K562 (cell line): Measurements from ENCODE around the gene WDR49. TPM values are rescaled to one million over a fixed set of nuclear protein-coding genes. Genes with fewer than 3 reads are reported as not detected.

Experiments
- ATAC-seq: fragments of 200-7000 bp; cut with Tn5 transposase; 3 replicates; pipeline ENCODE4 v1.9.1; 2020; ENCODE audit warnings: moderate library complexity
- BruUV-seq: library from RNA; stranded (reverse); fragments of 400-500 nt; replicated peaks from 2 replicates; lab custom pipeline; 2021; lab: Mats Ljungman, UMichigan
- CTCF ChIA-PET: fragments of 300-600 bp; formaldehyde crosslinking; extraction: SDS; loops from one replicate; lab custom pipeline; 2021; ENCODE audit warnings: low intra/inter-chr PET ratio; lab: Yijun Ruan, JAX
- POLR2A ChIA-PET: fragments of 300-600, 350-650 bp; sonication (Branson Sonifier 250); formaldehyde crosslinking; extraction: SDS; loops from one replicate; lab custom pipeline; 2021; ENCODE audit warnings: antibody characterized with exemption, inconsistent platforms; lab: Yijun Ruan, JAX
- DNase-seq, 4 experiments: peaks; one replicate each; pipeline versions ENCODE4 v3.0.0 to v3.0.0-alpha.2; 2011 to 2018; ENCODE audit warnings: low spot score in 3 of 4, mixed read lengths in 3 of 4; ENCODE audit errors: extremely low read depth in 1 of 4
- FAIRE-seq: peaks from 2 replicates; lab custom pipeline; 2011; peaks lifted over from hg19 to GRCh38; lab: Jason Lieb, UNC
- H2AFZ ChIP-seq: 2 replicates; pipeline ENCODE4 v1.6.0; 2011; ENCODE audit warnings: low read depth, low read length, control low read depth, inconsistent platforms
- H3K27ac ChIP-seq: fragments of 200-600 bp; 3 replicates; pipeline ENCODE4 v1.8.0; 2011; ENCODE audit warnings: low read depth, mild to moderate bottlenecking, control low read depth, inconsistent platforms, low read length, moderate library complexity, mixed read lengths; ENCODE audit errors: extremely low read depth
- H3K27me3 ChIP-seq, 2 experiments: fragments of 300-600 bp in 1 of 2; 2 replicates in 1 of 2; 3 replicates in 1 of 2; pipeline versions ENCODE4 v1.6.0 to v1.8.0; 2011; ENCODE audit warnings: inconsistent platforms in 2 of 2, low read length in 2 of 2, mild to moderate bottlenecking in 1 of 2, mixed read lengths in 1 of 2, moderate library complexity in 1 of 2; ENCODE audit not compliant: control insufficient read depth in 2 of 2, insufficient read depth in 2 of 2
- H3K36me3 ChIP-seq: fragments of 300-600 bp; 3 replicates; pipeline ENCODE4 v1.8.0; 2011; ENCODE audit warnings: mild to moderate bottlenecking, low read length, inconsistent platforms; ENCODE audit not compliant: control insufficient read depth, insufficient read depth
- H3K4me1 ChIP-seq, 2 experiments: fragments of 200-600 bp in 1 of 2; replicated peaks in 1 of 2; 2 replicates in 1 of 2; 3 replicates in 1 of 2; pipeline versions ENCODE4 v1.5.1 to v1.8.0; 2011; ENCODE audit warnings: inconsistent platforms in 2 of 2, low read length in 2 of 2, mild to moderate bottlenecking in 1 of 2, mixed read lengths in 1 of 2, moderate library complexity in 1 of 2; ENCODE audit not compliant: control insufficient read depth in 2 of 2, insufficient read depth in 2 of 2
- H3K4me2 ChIP-seq: 2 replicates; pipeline ENCODE4 v1.6.1; 2011; ENCODE audit warnings: low read length, control low read depth, inconsistent platforms, mixed read lengths; ENCODE audit not compliant: insufficient read depth
- H3K4me3 ChIP-seq: fragments of 200-600 bp; sonication (generic), shearing (Covaris generic); 2 replicates; pipeline ENCODE4 v1.5.1; 2016; ENCODE audit warnings: control low read depth, inconsistent platforms
- H3K79me2 ChIP-seq: fragments of 200-600 bp; 3 replicates; pipeline ENCODE4 v1.8.0; 2011; ENCODE audit warnings: low read length, inconsistent platforms; ENCODE audit not compliant: control insufficient read depth, insufficient read depth
- H3K9ac ChIP-seq, 2 experiments: 2 replicates each; pipeline versions ENCODE4 v1.6.0 to v1.6.1; 2011; ENCODE audit warnings: low read depth in 2 of 2, low read length in 2 of 2, control low read depth in 1 of 2, inconsistent platforms in 1 of 2, mild to moderate bottlenecking in 1 of 2, mixed read lengths in 1 of 2; ENCODE audit not compliant: insufficient read depth in 1 of 2
- H3K9me1 ChIP-seq: one replicate; pipeline ENCODE4 v1.6.0; 2011; ENCODE audit warnings: inconsistent platforms, mild to moderate bottlenecking, low read length, moderate library complexity; ENCODE audit not compliant: control insufficient read depth, insufficient read depth
- H3K9me3 ChIP-seq: replicated peaks from 2 replicates; pipeline ENCODE4 v1.5.1; 2011; ENCODE audit warnings: low read depth, low read length, inconsistent platforms; ENCODE audit not compliant: control insufficient read depth, insufficient read depth
- H4K20me1 ChIP-seq: replicated peaks from 2 replicates; pipeline ENCODE4 v1.6.1; 2011; ENCODE audit warnings: low read length, inconsistent platforms, mixed read lengths; ENCODE audit not compliant: control insufficient read depth, insufficient read depth
- CTCF ChIP-seq, 3 experiments: IDR thresholded peaks in 2 of 3; conservative IDR thresholded peaks in 1 of 3; 2 replicates each; pipeline ENCODE4 v1.5.1; 2011 to 2012; ENCODE audit warnings: low read length in 3 of 3, mild to moderate bottlenecking in 3 of 3, control low read depth in 2 of 3, improper control_type of control experiment in 1 of 3, inconsistent platforms in 1 of 3, low read depth in 1 of 3, mixed read lengths in 1 of 3, moderate library complexity in 1 of 3; ENCODE audit not compliant: insufficient read depth in 2 of 3
- E2F8 ChIP-seq: fragments of 450-650 bp; IDR thresholded peaks from 2 replicates; pipeline ENCODE4 v1.7.1; 2018; ENCODE audit warnings: mild to moderate bottlenecking, low read depth; ENCODE audit not compliant: partially characterized antibody
- EP400 ChIP-seq: fragments of 450-650 bp; IDR thresholded peaks from 2 replicates; pipeline ENCODE4 v1.6.1; 2017; ENCODE audit warnings: antibody characterized with exemption, mild to moderate bottlenecking, moderate library complexity
- HDAC2 ChIP-seq: fragments of 450-650 bp; IDR thresholded peaks from 2 replicates; pipeline ENCODE4 v1.6.1; 2016; ENCODE audit warnings: mild to moderate bottlenecking
- LEF1 ChIP-seq: fragments of 450-650 bp; IDR thresholded peaks from 2 replicates; pipeline ENCODE4 v1.6.1; 2016; ENCODE audit warnings: mild to moderate bottlenecking
- MTA3 ChIP-seq: fragments of 450-650 bp; formaldehyde crosslinking; IDR thresholded peaks from 2 replicates; pipeline ENCODE4 v1.6.1; 2017; ENCODE audit warnings: mild to moderate bottlenecking, borderline replicate concordance
- PCBP1 ChIP-seq: fragments of 200-400 bp; formaldehyde crosslinking; IDR thresholded peaks from 2 replicates; pipeline ENCODE4 v1.6.1; 2018; ENCODE audit warnings: mild to moderate bottlenecking, low read depth, low read length; ENCODE audit not compliant: poor library complexity, severe bottlenecking
- SPI1 ChIP-seq: IDR thresholded peaks from 2 replicates; pipeline ENCODE4 v1.6.1; 2011; ENCODE audit warnings: low read depth, low read length, control low read depth, borderline replicate concordance
- WGBS: fragments of 100-300 bp; shearing (Covaris generic); methylation state at CpG from one replicate; pipeline ENCODE4 v1.1.6; 2016; ENCODE audit warnings: low coverage, mixed read lengths; ENCODE audit not compliant: insufficient coverage; ENCODE audit errors: missing lambda C conversion rate; 5-methylcytosine and 5-hydroxymethylcytosine counted together
- in situ Hi-C: fragments of 300-500 bp; cut with MboI; formaldehyde crosslinking; loops from 4 replicates; pipeline ENCODE4 v1.15.0; 2018; ENCODE audit warnings: inconsistent platforms, mixed read lengths
- intact Hi-C: fragments of 100-400 bp; cut with micrococcal nuclease; formaldehyde crosslinking; loops from 2 replicates; pipeline ENCODE4 v1.14.2; 2022
- polyA plus RNA-seq, 8 experiments: library from polyadenylated mRNA; depleted of rRNA in 4 of 8; stranded (reverse) in 5 of 8; unstranded in 3 of 8; fragments of >200 nt; fragmentation: Nextera tagmentation in 2 of 8; fragmentation: Illumina TruSeq in 1 of 8; extraction: Ambion mirVana in 2 of 8; extraction: Trizol in 1 of 8; gene quantifications; 2 replicates each; pipeline versions ENCODE4 v1.2.1 to v1.2.3, GENCODE V29; 2011 to 2014; ENCODE audit warnings: inconsistent platforms in 1 of 8, missing spikeins in 1 of 8
- total RNA-seq, 7 experiments: library from RNA; depleted of rRNA in 6 of 7; stranded (reverse); fragments of >200 nt in 6 of 7; fragmentation: Illumina TruSeq in 2 of 7; extraction: Trizol in 2 of 7; gene quantifications; 2 replicates each; pipeline versions ENCODE4 v1.2.1 to v1.2.3, GENCODE V29; 2011 to 2021; ENCODE audit warnings: low replicate concordance in 1 of 7

WDR49 gene
- total and polyA plus RNA-seq, 9 of the 15 experiments (the other 6 are each of a cell fraction or from before 2014, with no cell fraction given) = not detected

- TF ChIP-seq E2F8 (no peak), LEF1 (no peak), MTA3 (no peak), SPI1 (no peak), HDAC2 (no peak)
These were observed 88.3 kb downstream of the WDR49 start (continued) for GRCh38 chr3:167565489-167565888.

GRCh38 chr3:167564612-167565011, 89.1 kb downstream of the WDR49 start:
- H3K27me3 ChIP-seq = no peaks in the 10 kb centered on the region
- BruUV-seq = no TSS peak
- CTCF ChIA-PET = no interaction called here
- no peak for DNase-seq
- H3K79me2 ChIP-seq = no peaks in the 10 kb centered on the region
- H3K4me2 ChIP-seq = no peak overlapping the region
- no peak overlapping the region for H2AFZ ChIP-seq
- WGBS = 0% methylated on average over 2 of the region's 2 CpGs
- H3K4me3 ChIP-seq = no peak overlapping the region
- no peak for FAIRE-seq
- H3K36me3 ChIP-seq = no peaks in the 10 kb centered on the region
- intact Hi-C loops = no loop called here
- TF ChIP-seq PCBP1 (no peak), CTCF (IDR thresholded peaks at IDR 0.05 in 2 of 3, conservative IDR thresholded peaks at IDR 0.05 in 1 of 3; ENCODE audit: insufficient read depth in 2 of 3, low read depth in 1 of 3, low read length in 3 of 3) (no peak), EP400 (no peak)
- in situ Hi-C loops = no loop called here
- H3K4me1 ChIP-seq = no peaks in the 10 kb centered on the region
- no peak overlapping the region for H3K27ac ChIP-seq
- POLR2A ChIA-PET = interaction anchor here (0.6 kb wide), 1 partner anchor 744 kb away, joined by 3 read pairs; no protein-coding TSS in a partner anchor
- H3K9ac ChIP-seq = no peak overlapping the region
- ATAC-seq = no peak
- no peaks in the 10 kb centered on the region for H3K9me1 ChIP-seq
- H4K20me1 ChIP-seq = no peaks in the 10 kb centered on the region
- no peaks in the 10 kb centered on the region for H3K9me3 ChIP-seq
